ENCODE data around the gene SPIN1. TPM values are rescaled to one million over a fixed set of nuclear protein-coding genes. Genes with fewer than 3 reads are reported as not detected.

SPIN1 gene
- total and polyA plus RNA-seq, 2 donors (not counting 3 experiments of a cell fraction or from before 2014, with no cell fraction given) = 38.1 to 56.8 TPM

DNA sequence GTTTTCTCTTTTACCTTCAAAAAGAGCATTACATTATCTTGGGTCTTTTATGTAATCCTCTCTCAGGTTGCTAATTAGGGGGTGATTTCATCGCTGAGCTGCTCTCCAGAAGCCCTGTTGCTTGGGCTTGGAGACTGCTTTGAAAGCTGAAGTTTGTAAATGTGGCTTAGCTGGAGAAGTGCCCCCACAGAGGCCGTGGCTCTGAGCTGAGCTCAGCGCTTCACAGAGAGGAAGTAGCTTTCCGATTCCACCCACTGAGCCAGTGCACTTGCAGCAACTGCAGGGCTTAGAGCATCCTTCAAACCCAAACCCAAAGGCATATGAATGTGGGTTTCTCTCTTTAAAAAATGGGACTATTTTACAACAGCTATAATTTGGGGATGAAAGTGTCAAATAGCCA lies 133.1 kb downstream of the SPIN1 start:
- Histone ChIP-seq H3K27me3 (ENCODE audit: control insufficient read depth in 2 of 2, insufficient read depth in 2 of 2, low read length in 2 of 2) (no peaks in the 10 kb centered on the region), H3K4me1 (ENCODE audit: control insufficient read depth, extremely low read depth, insufficient read depth, low read length) (no peaks in the 10 kb centered on the region), H3K9me3 (replicated peaks; ENCODE audit: control insufficient read depth, insufficient read depth, low read length) (no peaks in the 10 kb centered on the region), H3K9me1 (replicated peaks; ENCODE audit: control insufficient read depth, extremely low read depth, insufficient read depth, low read length) (no peaks in the 10 kb centered on the region), H3K9ac (replicated peaks; ENCODE audit: extremely low read depth, insufficient read depth, low read length) (no peak overlapping the region), H3K27ac (ENCODE audit: insufficient read depth, low read depth, low read length) (no peak overlapping the region), H3K4me2 (ENCODE audit: insufficient read depth, low read length) (no peak overlapping the region), H4K20me1 (replicated peaks; ENCODE audit: control insufficient read depth, extremely low read depth, insufficient read depth, low read length) (no peaks in the 10 kb centered on the region), H3K4me3 (replicated peaks in 1 of 3; ENCODE audit: insufficient read depth in 1 of 3, low read depth in 1 of 3, low read length in 3 of 3) (no peak overlapping the region), H3K36me3 (ENCODE audit: control insufficient read depth in 2 of 2, extremely low read depth in 1 of 2, insufficient read depth in 2 of 2, low read length in 2 of 2) (no peaks in the 10 kb centered on the region), H3K79me2 (ENCODE audit: control insufficient read depth, insufficient read depth, low read length) (no peaks in the 10 kb centered on the region), H2AFZ (ENCODE audit: low read depth, low read length) (no peak overlapping the region)
- TF ChIP-seq GATA2 (IDR thresholded peaks at IDR 0.05; ENCODE audit: insufficient read depth, insufficient read length, low read depth, low read length) (no peak), EZH2 (IDR thresholded peaks at IDR 0.05; ENCODE audit: borderline replicate concordance, low read depth, low read length, severe bottlenecking) (no peak), POLR2A (IDR thresholded peaks at IDR 0.05; ENCODE audit: low read depth, low read length) (no peak), MYC (IDR thresholded peaks at IDR 0.05; ENCODE audit: low read depth, low read length) (no peak), POLR2AphosphoS5 (IDR thresholded peaks at IDR 0.05; ENCODE audit: insufficient read depth, low read depth, low read length) (no peak), FOS (IDR thresholded peaks at IDR 0.05; ENCODE audit: borderline replicate concordance, insufficient read depth, low read length) (no peak), JUN (IDR thresholded peaks at IDR 0.05; ENCODE audit: borderline replicate concordance, insufficient read depth, insufficient read length, low read depth) (no peak)
- TF ChIP-seq, protein P1, sequence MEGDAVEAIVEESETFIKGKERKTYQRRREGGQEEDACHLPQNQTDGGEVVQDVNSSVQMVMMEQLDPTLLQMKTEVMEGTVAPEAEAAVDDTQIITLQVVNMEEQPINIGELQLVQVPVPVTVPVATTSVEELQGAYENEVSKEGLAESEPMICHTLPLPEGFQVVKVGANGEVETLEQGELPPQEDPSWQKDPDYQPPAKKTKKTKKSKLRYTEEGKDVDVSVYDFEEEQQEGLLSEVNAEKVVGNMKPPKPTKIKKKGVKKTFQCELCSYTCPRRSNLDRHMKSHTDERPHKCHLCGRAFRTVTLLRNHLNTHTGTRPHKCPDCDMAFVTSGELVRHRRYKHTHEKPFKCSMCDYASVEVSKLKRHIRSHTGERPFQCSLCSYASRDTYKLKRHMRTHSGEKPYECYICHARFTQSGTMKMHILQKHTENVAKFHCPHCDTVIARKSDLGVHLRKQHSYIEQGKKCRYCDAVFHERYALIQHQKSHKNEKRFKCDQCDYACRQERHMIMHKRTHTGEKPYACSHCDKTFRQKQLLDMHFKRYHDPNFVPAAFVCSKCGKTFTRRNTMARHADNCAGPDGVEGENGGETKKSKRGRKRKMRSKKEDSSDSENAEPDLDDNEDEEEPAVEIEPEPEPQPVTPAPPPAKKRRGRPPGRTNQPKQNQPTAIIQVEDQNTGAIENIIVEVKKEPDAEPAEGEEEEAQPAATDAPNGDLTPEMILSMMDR (IDR thresholded peaks at IDR 0.05; ENCODE audit: extremely low read depth in 1 of 2, insufficient read depth in 1 of 2, low read depth in 1 of 2, low read length in 2 of 2) = no peak
- TF ChIP-seq, protein P2, sequence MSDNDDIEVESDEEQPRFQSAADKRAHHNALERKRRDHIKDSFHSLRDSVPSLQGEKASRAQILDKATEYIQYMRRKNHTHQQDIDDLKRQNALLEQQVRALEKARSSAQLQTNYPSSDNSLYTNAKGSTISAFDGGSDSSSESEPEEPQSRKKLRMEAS (IDR thresholded peaks at IDR 0.05; ENCODE audit: insufficient read depth, insufficient read length) = no peak
- no peak for DNase-seq (ENCODE audit: low read depth, low spot score)
- intact Hi-C loops (cut with micrococcal nuclease) = no loop called here
- FAIRE-seq = no peak
- dilution Hi-C loops (cut with MboI; ENCODE audit: extremely low pct_ligation_motif_present, low sequenced_read_pairs) = no loop called here
- CTCF ChIA-PET = no interaction called here
- no TSS peak for BruUV-seq (replicated peaks)
- POLR2A ChIA-PET = no interaction called here
